GM15510 (cell line): Measurements from ENCODE around the gene FBXO22.

Experiments
- POLR2A ChIP-seq: IDR thresholded peaks from 3 replicates; pipeline ENCODE4 v1.6.1; 2011; ENCODE audit warnings: borderline replicate concordance; ENCODE audit not compliant: insufficient read length; ENCODE audit errors: extremely low read depth

Gene FBXO22

GRCh38 chr15:75942464-75942863 lies 38.8 kb downstream of the FBXO22 start:
- no peak for TF ChIP-seq POLR2A

GRCh38 chr15:75943246-75943645 lies 39.6 kb downstream of the FBXO22 start:
- no peak for TF ChIP-seq POLR2A

- TF ChIP-seq POLR2A = no peak
These were observed 40.1 kb downstream of the FBXO22 start for GRCh38 chr15:75943713-75944215.

- TF ChIP-seq POLR2A = no peak
These were observed 42.3 kb downstream of the FBXO22 start for GRCh38 chr15:75945953-75946352.

GRCh38 chr15:75947092-75947491 lies 43.4 kb downstream of the FBXO22 start:
- no peak for TF ChIP-seq POLR2A

- TF ChIP-seq POLR2A = no peak
These were observed 45.2 kb downstream of the FBXO22 start for GRCh38 chr15:75948761-75949296.

GRCh38 chr15:75952525-75952924 lies 48.8 kb downstream of the FBXO22 start:
- no peak for TF ChIP-seq POLR2A

GRCh38 chr15:75955720-75956119 lies 52.0 kb downstream of the FBXO22 start:
- no peak for TF ChIP-seq POLR2A

GRCh38 chr15:75961331-75961730 lies 57.7 kb downstream of the FBXO22 start:
- TF ChIP-seq POLR2A = no peak

GRCh38 chr15:75966073-75966472 lies 62.4 kb downstream of the FBXO22 start:
- TF ChIP-seq POLR2A = no peak

- TF ChIP-seq POLR2A = no peak
These were observed 77.6 kb downstream of the FBXO22 start for GRCh38 chr15:75981149-75981815.

- no peak for TF ChIP-seq POLR2A
These were observed 78.8 kb downstream of the FBXO22 start for GRCh38 chr15:75982468-75982867.

- TF ChIP-seq POLR2A = no peak
These were observed 82.3 kb downstream of the FBXO22 start for GRCh38 chr15:75985971-75986370.

- no peak for TF ChIP-seq POLR2A
These were observed 85.4 kb downstream of the FBXO22 start for GRCh38 chr15:75989045-75989444.

GRCh38 chr15:75989875-75990274 lies 86.2 kb downstream of the FBXO22 start:
- no peak for TF ChIP-seq POLR2A
